Mesothelial cell of epicardium (in vitro differentiated cells): Measurements from ENCODE around the gene GRIK2. TPM values are rescaled to one million over a fixed set of nuclear protein-coding genes. Genes with fewer than 3 reads are reported as not detected.
A peak's percentile ranks its signal among the peaks of the same experiment; 100 is the strongest.

ENCODE experiments used
- DNase-seq, 2 experiments: peaks; one replicate each; pipeline ENCODE4 v3.0.0; 2021; ENCODE audit warnings: low spot score in 2 of 2; ENCODE audit not compliant: unreplicated experiment in 2 of 2
- H3K27ac Mint-ChIP-seq: 2 replicates; pipeline ENCODE4 v1.8.0; 2021; ENCODE audit warnings: mixed read lengths
- H3K27me3 Mint-ChIP-seq: 2 replicates; pipeline ENCODE4 v1.8.0; 2021; ENCODE audit warnings: low read depth, mixed read lengths
- H3K36me3 Mint-ChIP-seq: 2 replicates; pipeline ENCODE4 v1.8.0; 2021; ENCODE audit warnings: mixed read lengths
- H3K4me1 Mint-ChIP-seq: 2 replicates; pipeline ENCODE4 v1.8.0; 2021; ENCODE audit warnings: mixed read lengths
- H3K4me3 Mint-ChIP-seq: 2 replicates; pipeline ENCODE4 v1.8.0; 2021; ENCODE audit warnings: mild to moderate bottlenecking, moderate library complexity, mixed read lengths
- H3K9me3 Mint-ChIP-seq: 2 replicates; pipeline ENCODE4 v1.8.0; 2021; ENCODE audit warnings: mixed read lengths
- total RNA-seq: library from RNA; stranded (reverse); gene quantifications from 3 replicates; pipeline ENCODE4 v1.2.1, GENCODE V29; 2021
- TF ChIP-seq, protein P1 (sequence below): fragments of 200-600 bp; sonication (generic); IDR thresholded peaks from one replicate; pipeline ENCODE4 v1.5.0; 2021; ENCODE audit warnings: antibody characterized with exemption; ENCODE audit not compliant: unreplicated experiment

Gene GRIK2
- total RNA-seq, 1 donor from 2014 or later: 3.2 TPM

DNA sequence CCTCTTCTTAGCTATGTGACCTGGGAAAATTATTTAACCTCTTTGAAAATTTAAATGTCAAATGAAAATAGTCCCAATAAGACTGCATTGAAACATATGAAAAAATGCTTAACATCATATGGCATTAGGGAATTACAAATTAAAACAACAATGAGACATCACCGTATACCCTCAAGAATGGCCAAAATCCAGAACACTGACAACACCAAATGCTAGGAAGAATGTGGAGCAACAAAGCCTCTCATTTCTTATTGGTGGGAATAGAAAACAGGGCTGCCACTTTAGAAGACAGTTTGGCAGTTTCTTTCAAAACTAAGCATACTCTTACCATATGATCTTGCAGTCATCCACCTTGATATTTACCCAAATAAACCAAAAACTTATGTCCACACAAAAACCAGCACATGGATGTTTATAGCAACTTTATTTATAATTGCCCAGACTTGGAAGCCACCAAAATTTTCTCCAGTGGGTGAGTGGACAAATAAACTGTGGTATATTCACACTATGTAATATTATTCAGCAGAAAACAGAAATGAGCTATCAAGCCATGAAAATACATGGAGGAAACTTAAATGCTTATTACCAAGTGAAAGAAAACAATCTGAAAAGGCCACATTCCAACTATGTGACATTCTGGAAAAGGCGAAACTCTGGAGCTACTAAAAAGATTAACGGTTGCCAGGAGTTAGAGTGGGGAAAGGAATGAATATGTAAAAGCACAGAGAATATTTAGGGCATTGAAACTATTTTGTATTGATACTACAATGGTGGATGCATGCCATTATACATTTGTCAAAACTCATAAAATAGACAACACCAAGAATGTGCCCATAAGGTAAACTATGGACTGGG, 459.9 kb downstream of the GRIK2 start:
- TF ChIP-seq, protein P1, sequence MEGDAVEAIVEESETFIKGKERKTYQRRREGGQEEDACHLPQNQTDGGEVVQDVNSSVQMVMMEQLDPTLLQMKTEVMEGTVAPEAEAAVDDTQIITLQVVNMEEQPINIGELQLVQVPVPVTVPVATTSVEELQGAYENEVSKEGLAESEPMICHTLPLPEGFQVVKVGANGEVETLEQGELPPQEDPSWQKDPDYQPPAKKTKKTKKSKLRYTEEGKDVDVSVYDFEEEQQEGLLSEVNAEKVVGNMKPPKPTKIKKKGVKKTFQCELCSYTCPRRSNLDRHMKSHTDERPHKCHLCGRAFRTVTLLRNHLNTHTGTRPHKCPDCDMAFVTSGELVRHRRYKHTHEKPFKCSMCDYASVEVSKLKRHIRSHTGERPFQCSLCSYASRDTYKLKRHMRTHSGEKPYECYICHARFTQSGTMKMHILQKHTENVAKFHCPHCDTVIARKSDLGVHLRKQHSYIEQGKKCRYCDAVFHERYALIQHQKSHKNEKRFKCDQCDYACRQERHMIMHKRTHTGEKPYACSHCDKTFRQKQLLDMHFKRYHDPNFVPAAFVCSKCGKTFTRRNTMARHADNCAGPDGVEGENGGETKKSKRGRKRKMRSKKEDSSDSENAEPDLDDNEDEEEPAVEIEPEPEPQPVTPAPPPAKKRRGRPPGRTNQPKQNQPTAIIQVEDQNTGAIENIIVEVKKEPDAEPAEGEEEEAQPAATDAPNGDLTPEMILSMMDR: no peak
- Mint-ChIP-seq H3K27me3 (no peaks in the 10 kb centered on the region), H3K36me3 (no peaks in the 10 kb centered on the region), H3K27ac (no peak overlapping the region), H3K4me1 (peaks cover 2% of the 10 kb centered on the region), H3K4me3 (no peak overlapping the region), H3K9me3 (no peaks in the 10 kb centered on the region)
- DNase-seq: no peak

DNA sequence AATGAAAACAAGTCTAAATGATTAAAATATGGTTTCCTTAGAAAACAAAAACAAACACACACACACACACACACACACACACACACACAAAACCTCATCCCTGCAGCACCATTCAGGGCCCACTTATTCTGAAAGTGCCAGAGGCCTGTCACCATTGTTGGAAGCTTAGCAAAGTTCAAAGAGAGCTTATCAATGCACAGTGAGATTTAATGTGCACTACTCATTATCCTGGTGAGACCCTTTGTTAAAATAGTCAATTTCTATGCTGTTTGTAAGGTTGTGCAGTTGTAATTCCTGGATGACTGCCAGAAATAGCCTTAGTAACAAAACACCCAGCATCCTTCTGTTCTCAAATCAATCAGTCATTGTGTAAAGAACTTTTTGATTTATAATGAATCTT, 482.9 kb downstream of the GRIK2 start:
- Mint-ChIP-seq H3K4me1 (peaks cover 24% of the 10 kb centered on the region), H3K9me3 (peaks cover 4% of the 10 kb centered on the region), H3K27me3 (no peaks in the 10 kb centered on the region), H3K4me3 (no peak overlapping the region), H3K27ac (no peak overlapping the region), H3K36me3 (peaks cover 1% of the 10 kb centered on the region)
- no peak for DNase-seq
- TF ChIP-seq, protein P1: no peak

DNA sequence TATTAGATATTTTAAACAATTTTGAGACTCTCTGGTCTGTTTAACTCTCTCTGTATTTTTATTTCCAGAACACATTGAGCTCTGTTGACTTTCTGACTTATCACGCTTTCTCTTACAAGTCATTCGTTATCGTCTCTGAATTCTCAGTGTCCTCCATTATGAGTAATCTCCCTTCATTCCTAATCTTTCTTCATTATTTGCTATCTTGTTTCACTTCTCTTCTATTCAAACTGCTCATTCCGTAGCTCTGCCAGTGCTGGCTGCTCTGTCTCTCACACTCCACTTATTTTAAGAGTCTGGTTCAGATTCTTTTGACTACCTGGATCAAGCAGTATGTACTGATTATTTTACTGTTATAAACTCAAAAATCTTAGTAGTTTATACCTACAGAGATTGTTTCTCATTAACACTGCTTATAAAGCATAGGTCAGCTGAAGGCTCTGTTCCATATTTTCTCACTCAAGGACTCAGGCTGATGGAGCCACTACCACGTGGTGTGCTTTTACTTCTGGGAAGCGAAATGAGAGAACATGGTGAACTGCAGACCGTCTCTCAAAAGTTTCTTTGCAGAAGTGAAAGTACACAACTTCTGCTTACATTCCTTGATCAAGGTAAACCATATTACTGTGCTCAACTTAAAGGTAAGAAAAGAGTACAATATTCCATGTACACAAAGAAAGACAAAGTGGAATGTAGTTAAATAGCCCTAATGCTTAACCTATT, 485.2 kb downstream of the GRIK2 start:
- no peak for DNase-seq
- Mint-ChIP-seq H3K27me3 (no peaks in the 10 kb centered on the region), H3K4me1 (peaks cover 26% of the 10 kb centered on the region), H3K27ac (peak overlapping the region; percentile 4), H3K36me3 (peaks cover 1% of the 10 kb centered on the region), H3K4me3 (no peak overlapping the region), H3K9me3 (peaks cover 4% of the 10 kb centered on the region)
- TF ChIP-seq, protein P1: no peak

DNA sequence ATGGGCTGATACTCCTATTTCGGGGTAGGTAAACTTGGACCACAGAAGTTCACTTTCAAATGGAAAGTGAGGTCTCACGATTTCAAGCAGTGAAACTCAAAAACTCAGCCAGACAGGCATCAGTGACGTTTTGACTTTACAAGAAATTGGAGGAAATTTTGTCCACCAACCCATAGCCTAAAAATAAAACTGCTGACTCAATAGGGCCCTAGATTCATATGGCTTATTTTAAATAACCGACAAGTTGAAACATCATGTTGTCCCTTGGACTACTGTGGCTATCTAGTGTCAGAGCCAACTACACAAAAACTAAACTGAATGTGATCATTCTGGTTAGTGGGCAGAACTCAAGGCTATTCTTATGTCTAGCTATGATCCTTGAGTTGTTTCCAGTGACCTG, 486.3 kb downstream of the GRIK2 start:
- Mint-ChIP-seq H3K27me3 (no peaks in the 10 kb centered on the region), H3K9me3 (no peaks in the 10 kb centered on the region), H3K4me1 (peaks cover 28% of the 10 kb centered on the region), H3K27ac (no peak overlapping the region), H3K36me3 (no peaks in the 10 kb centered on the region), H3K4me3 (no peak overlapping the region)
- TF ChIP-seq, protein P1: no peak
- DNase-seq: no peak

DNA sequence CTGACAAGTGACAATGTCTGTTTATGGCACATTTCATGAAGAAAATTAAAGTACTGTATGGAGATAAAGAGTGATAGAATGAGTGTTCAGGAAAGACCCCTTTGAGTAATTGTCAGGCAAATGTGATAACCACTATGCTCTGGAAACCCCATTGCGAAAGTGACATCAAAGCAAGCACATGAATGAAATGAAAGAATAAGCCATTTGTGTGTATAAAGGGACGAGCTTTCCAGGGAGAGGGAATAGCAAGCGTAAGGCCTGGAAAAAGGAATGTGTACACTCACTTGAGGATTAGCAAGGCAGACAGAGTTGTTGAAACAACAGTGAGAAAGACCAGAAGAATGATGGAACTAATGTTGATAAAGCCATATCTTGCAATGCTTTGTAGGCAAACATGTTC, 490.0 kb downstream of the GRIK2 start:
- H3K4me3 Mint-ChIP-seq: no peak overlapping the region
- peaks cover 21% of the 10 kb centered on the region for H3K4me1 Mint-ChIP-seq
- no peaks in the 10 kb centered on the region for H3K36me3 Mint-ChIP-seq
- H3K27me3 Mint-ChIP-seq: no peaks in the 10 kb centered on the region
- TF ChIP-seq, protein P1: no peak
- no peak for DNase-seq
- no peaks in the 10 kb centered on the region for H3K9me3 Mint-ChIP-seq
- no peak overlapping the region for H3K27ac Mint-ChIP-seq
